ENCODE measurements around the gene CD93.

GRCh38 chr20:23039885-23040508 is 46.1 kb downstream of the CD93 start:
- TF ChIP-seq CTCF (IDR thresholded peaks at IDR 0.05; ENCODE audit: low read depth, low read length): no peak
- no peak for TF ChIP-seq EZH2phosphoT487 (IDR thresholded peaks at IDR 0.05; ENCODE audit: low read depth)

Data from OCI-LY3 (cell line).